HepG2 (cell line): ENCODE data around the gene ENO3. TPM values are rescaled to one million over a fixed set of nuclear protein-coding genes. Genes with fewer than 3 reads are reported as not detected.

Source experiments
- E2F1 ChIP-seq: sonication (generic); formaldehyde crosslinking; IDR thresholded peaks from 2 replicates; pipeline ENCODE4 v1.5.0; 2020; ENCODE audit warnings: missing genetic modification reagents
- HNRNPUL1 ChIP-seq: fragments of 200-400 bp; formaldehyde crosslinking; IDR thresholded peaks from 2 replicates; pipeline ENCODE4 v1.6.1; 2017; ENCODE audit warnings: low read depth, mild to moderate bottlenecking, low read length, moderate library complexity
- NAIF1 ChIP-seq: sonication (generic); formaldehyde crosslinking; IDR thresholded peaks from 2 replicates; pipeline ENCODE4 v1.5.0; 2020; ENCODE audit warnings: mild to moderate bottlenecking, missing genetic modification reagents, borderline replicate concordance
- RBM39 ChIP-seq: fragments of 200-400 bp; formaldehyde crosslinking; IDR thresholded peaks from one replicate; pipeline ENCODE4 v1.6.1; 2018; ENCODE audit warnings: antibody characterized with exemption, mild to moderate bottlenecking, low read depth, low read length; ENCODE audit not compliant: poor library complexity, severe bottlenecking
- SIX4 ChIP-seq: sonication (generic); formaldehyde crosslinking; IDR thresholded peaks from 2 replicates; pipeline ENCODE4 v1.4.0; 2020; ENCODE audit warnings: missing genetic modification reagents
- TARDBP ChIP-seq: sonication (generic); formaldehyde crosslinking; IDR thresholded peaks from 2 replicates; pipeline ENCODE4 v1.8.0; 2022; ENCODE audit warnings: mild to moderate bottlenecking, missing genetic modification reagents
- ZBTB46 ChIP-seq: sonication (generic); formaldehyde crosslinking; IDR thresholded peaks from 2 replicates; pipeline ENCODE4 v1.4.0; 2020; ENCODE audit warnings: mild to moderate bottlenecking, missing genetic modification reagents, borderline replicate concordance
- ZFP90 ChIP-seq: sonication (generic); formaldehyde crosslinking; IDR thresholded peaks from 2 replicates; pipeline ENCODE4 v1.8.0; 2022; ENCODE audit warnings: missing genetic modification reagents, mild to moderate bottlenecking, inconsistent platforms, borderline replicate concordance
- ZHX2 ChIP-seq, 2 experiments: sonication (generic) in 1 of 2; formaldehyde crosslinking in 1 of 2; IDR thresholded peaks; 2 replicates each; pipeline versions ENCODE4 v1.6.1 to v1.9.0; 2014 to 2022; ENCODE audit warnings: antibody characterized with exemption in 1 of 2, borderline replicate concordance in 1 of 2, inconsistent platforms in 1 of 2, low read depth in 1 of 2, missing genetic modification reagents in 1 of 2
- ZMAT3 ChIP-seq: sonication (generic); formaldehyde crosslinking; conservative IDR thresholded peaks from 2 replicates; pipeline ENCODE4 v1.7.0; 2021; ENCODE audit warnings: missing genetic modification reagents
- ZNF704 ChIP-seq: sonication (generic); formaldehyde crosslinking; IDR thresholded peaks from 2 replicates; pipeline ENCODE4 v1.8.1; 2023; ENCODE audit warnings: mild to moderate bottlenecking, inconsistent platforms, moderate library complexity, missing genetic modification reagents, borderline replicate concordance
- ZNF777 ChIP-seq: sonication (generic); formaldehyde crosslinking; IDR thresholded peaks from 2 replicates; pipeline ENCODE4 v1.4.0; 2020; ENCODE audit warnings: missing genetic modification reagents
- ZSCAN30 ChIP-seq: sonication (generic); formaldehyde crosslinking; IDR thresholded peaks from 2 replicates; pipeline ENCODE4 v1.5.0; 2020; ENCODE audit warnings: mild to moderate bottlenecking, missing genetic modification reagents
- ZSCAN31 ChIP-seq: sonication (generic); formaldehyde crosslinking; IDR thresholded peaks from 2 replicates; pipeline ENCODE4 v1.5.0; 2020; ENCODE audit warnings: low read depth, mild to moderate bottlenecking, missing genetic modification reagents
- polyA plus RNA-seq, 8 experiments: library from polyadenylated mRNA; depleted of rRNA in 3 of 8; stranded (reverse) in 7 of 8; unstranded in 1 of 8; fragments of >200 nt; fragmentation: Illumina TruSeq in 4 of 8; extraction: Trizol in 4 of 8; gene quantifications; 2 replicates each; pipeline versions ENCODE4 v1.2.1 to v1.2.3, GENCODE V29; 2011 to 2016; ENCODE audit warnings: low read depth in 4 of 8, missing spikeins in 1 of 8, mixed read lengths in 1 of 8; ENCODE audit not compliant: insufficient read depth in 1 of 8
- total RNA-seq, 5 experiments: library from RNA; depleted of rRNA; stranded (reverse); fragments of >200 nt; fragmentation: Illumina TruSeq; extraction: Trizol; gene quantifications; 2 replicates each; pipeline ENCODE4 v1.2.3, GENCODE V29; 2016; ENCODE audit warnings: low read depth in 1 of 5
- TF ChIP-seq, protein P1 (sequence below): sonication (generic); formaldehyde crosslinking; IDR thresholded peaks from 2 replicates; pipeline ENCODE4 v1.4.0; 2020; ENCODE audit warnings: missing genetic modification reagents, borderline replicate concordance

ENO3 gene
- total and polyA plus RNA-seq, 2 of the 13 experiments (the other 11 are each of a cell fraction or from before 2014, with no cell fraction given) = 59.8 to 69.8 TPM

DNA sequence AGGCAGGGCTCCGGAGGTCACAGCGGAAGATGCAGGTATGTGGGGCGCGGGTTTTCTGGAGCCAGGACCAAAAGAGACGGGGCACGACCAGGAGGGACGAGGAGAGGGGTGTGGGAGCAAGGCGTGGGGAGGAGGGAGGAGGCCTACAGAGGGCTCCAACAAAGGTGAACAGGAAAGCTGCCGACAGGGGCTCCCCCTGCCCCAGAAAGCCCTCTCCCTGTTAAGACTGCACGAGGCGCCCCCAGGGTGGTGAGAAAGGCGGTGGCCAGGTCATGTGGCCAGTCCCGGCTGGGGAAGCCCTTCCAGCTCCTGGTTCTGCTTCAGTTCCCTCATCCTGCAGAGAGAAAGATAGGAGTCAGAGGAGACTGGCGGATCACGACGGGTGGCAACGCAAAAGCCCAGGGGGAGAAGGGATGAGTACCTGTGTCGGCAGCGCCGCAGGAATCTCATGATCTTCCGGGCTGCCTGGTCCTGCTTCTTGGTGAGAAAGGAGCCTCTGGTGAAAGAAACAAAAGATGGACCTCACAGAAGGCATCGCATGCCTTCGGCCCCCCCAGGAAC is 17.6 kb downstream of the ENO3 start (continued):
- TF ChIP-seq RBM39 (no peak), ZBTB46 (CRISPR knock-in tag) (no peak), ZNF777 (no peak; the same call in 1 of the 2 replicates), ZHX2 (IDR thresholded peaks at IDR 0.05; ENCODE audit: low read depth) (no peak), ZHX2 (CRISPR knock-in tag; IDR thresholded peaks at IDR 0.05; ENCODE audit: borderline replicate concordance) (no peak), TARDBP (no peak), HNRNPUL1 (no peak), ZSCAN30 (CRISPR knock-in tag) (no peak), SIX4 (no peak), NAIF1 (CRISPR knock-in tag) (peak; percentile 47; the same call in 1 of the 2 replicates), ZSCAN31 (CRISPR knock-in tag) (no peak), E2F1 (CRISPR knock-in tag) (no peak), ZFP90 (peak; percentile 88), ZMAT3 (CRISPR knock-in tag) (peak; percentile 51; the same call in 1 of the 2 replicates), ZNF704 (CRISPR knock-in tag) (0 out of 2 replicates have a peak, but pooled peaks have one; percentile 59)
- TF ChIP-seq, protein P1, sequence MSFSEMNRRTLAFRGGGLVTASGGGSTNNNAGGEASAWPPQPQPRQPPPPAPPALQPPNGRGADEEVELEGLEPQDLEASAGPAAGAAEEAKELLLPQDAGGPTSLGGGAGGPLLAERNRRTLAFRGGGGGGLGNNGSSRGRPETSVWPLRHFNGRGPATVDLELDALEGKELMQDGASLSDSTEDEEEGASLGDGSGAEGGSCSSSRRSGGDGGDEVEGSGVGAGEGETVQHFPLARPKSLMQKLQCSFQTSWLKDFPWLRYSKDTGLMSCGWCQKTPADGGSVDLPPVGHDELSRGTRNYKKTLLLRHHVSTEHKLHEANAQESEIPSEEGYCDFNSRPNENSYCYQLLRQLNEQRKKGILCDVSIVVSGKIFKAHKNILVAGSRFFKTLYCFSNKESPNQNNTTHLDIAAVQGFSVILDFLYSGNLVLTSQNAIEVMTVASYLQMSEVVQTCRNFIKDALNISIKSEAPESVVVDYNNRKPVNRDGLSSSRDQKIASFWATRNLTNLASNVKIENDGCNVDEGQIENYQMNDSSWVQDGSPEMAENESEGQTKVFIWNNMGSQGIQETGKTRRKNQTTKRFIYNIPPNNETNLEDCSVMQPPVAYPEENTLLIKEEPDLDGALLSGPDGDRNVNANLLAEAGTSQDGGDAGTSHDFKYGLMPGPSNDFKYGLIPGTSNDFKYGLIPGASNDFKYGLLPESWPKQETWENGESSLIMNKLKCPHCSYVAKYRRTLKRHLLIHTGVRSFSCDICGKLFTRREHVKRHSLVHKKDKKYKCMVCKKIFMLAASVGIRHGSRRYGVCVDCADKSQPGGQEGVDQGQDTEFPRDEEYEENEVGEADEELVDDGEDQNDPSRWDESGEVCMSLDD (CRISPR knock-in tag) = no peak
